HCT116 (cell line): ENCODE measurements around the gene ADIRF. TPM values are rescaled to one million over a fixed set of nuclear protein-coding genes. Genes with fewer than 3 reads are reported as not detected.

Experiments
- ATAC-seq: fragments of 200-7000 bp; cut with Tn5 transposase; 2 replicates; pipeline ENCODE4 v1.9.1; 2020; ENCODE audit warnings: mild to moderate bottlenecking, moderate library complexity
- BruUV-seq: library from RNA; stranded (reverse); fragments of 400-500 nt; replicated peaks from 2 replicates; lab custom pipeline; 2021; lab: Mats Ljungman, UMichigan
- CTCF ChIA-PET: fragments of 300-600 bp; sonication (Branson Sonifier 250); formaldehyde crosslinking; loops from one replicate; lab custom pipeline; 2021; ENCODE audit warnings: antibody characterized with exemption; lab: Charles Lee
- POLR2A ChIA-PET: fragments of 300-600, 350-600 bp; sonication (Branson Sonifier 250); formaldehyde crosslinking; loops from one replicate; lab custom pipeline; 2021; ENCODE audit warnings: antibody characterized with exemption; lab: Charles Lee
- RAD21 ChIA-PET, 2 experiments: fragments of 300-600 bp; sonication (Branson Sonifier 250); formaldehyde crosslinking; loops; one replicate each; lab custom pipeline; 2023; ENCODE audit warnings: low total read pairs in 2 of 2; ENCODE audit not compliant: uncharacterized antibody in 2 of 2, unreplicated experiment in 2 of 2, low non-redundant PET in 1 of 2; lab: Charles Lee
- DNase-seq: peaks from one replicate; pipeline ENCODE4 v3.0.0-alpha.2; 2010; ENCODE audit warnings: low read depth, low spot score
- H2AFZ ChIP-seq: fragments of 200-600 bp; shearing (Covaris generic), sonication (generic); 2 replicates; pipeline ENCODE4 v1.6.1; 2017; ENCODE audit warnings: low read depth, mixed run types, mixed read lengths, antibody characterized with exemption, low read length; ENCODE audit not compliant: poor library complexity, severe bottlenecking
- H3K27ac ChIP-seq: 2 replicates; pipeline ENCODE4 v1.5.1; 2012; ENCODE audit warnings: low read depth, low read length
- H3K27me3 ChIP-seq: fragments of 200-600 bp; sonication (generic); 2 replicates; pipeline ENCODE4 v1.6.1; 2016; ENCODE audit warnings: mixed run types, low read length, mixed read lengths; ENCODE audit not compliant: insufficient read depth
- H3K36me3 ChIP-seq, 2 experiments: fragments of 200-500 bp in 1 of 2; fragments of 200-600 bp in 1 of 2; sonication (Bioruptor generic) in 1 of 2; sonication (generic) in 1 of 2; 2 replicates each; pipeline versions ENCODE4 v1.5.1 to v1.6.1; 2014 to 2016; ENCODE audit warnings: low read length in 2 of 2, inconsistent platforms in 1 of 2, mixed read lengths in 1 of 2, mixed run types in 1 of 2; ENCODE audit not compliant: insufficient read depth in 2 of 2, control insufficient read depth in 1 of 2
- H3K4me1 ChIP-seq, 2 experiments: fragments of 200-600 bp in 1 of 2; sonication (generic) in 1 of 2; 2 replicates each; pipeline versions ENCODE4 v1.5.1 to v1.6.1; 2012 to 2017; ENCODE audit warnings: low read length in 2 of 2, inconsistent platforms in 1 of 2, mild to moderate bottlenecking in 1 of 2, mixed read lengths in 1 of 2, mixed run types in 1 of 2, moderate library complexity in 1 of 2; ENCODE audit not compliant: insufficient read depth in 2 of 2, control insufficient read depth in 1 of 2
- H3K4me2 ChIP-seq: fragments of 200-600 bp; sonication (generic); 2 replicates; pipeline ENCODE4 v1.6.1; 2017; ENCODE audit warnings: mixed run types, low read length, mixed read lengths
- H3K4me3 ChIP-seq, 2 experiments: fragments of 200-600 bp in 1 of 2; sonication (generic) in 1 of 2; replicated peaks in 1 of 2; 2 replicates each; pipeline ENCODE4 v1.5.1; 2011 to 2016; ENCODE audit warnings: low read length in 2 of 2, control low read depth in 1 of 2, low read depth in 1 of 2, mild to moderate bottlenecking in 1 of 2, mixed read lengths in 1 of 2, mixed run types in 1 of 2
- H3K79me2 ChIP-seq: fragments of 200-600 bp; sonication (generic); 2 replicates; pipeline ENCODE4 v1.6.1; 2017; ENCODE audit warnings: mild to moderate bottlenecking, mixed run types, low read length, moderate library complexity, mixed read lengths; ENCODE audit not compliant: insufficient read depth
- H3K9ac ChIP-seq: fragments of 200-600 bp; sonication (generic); 2 replicates; pipeline ENCODE4 v1.6.1; 2016; ENCODE audit warnings: low read length, mixed read lengths
- H3K9me2 ChIP-seq: fragments of 200-600 bp; sonication (generic), shearing (Covaris generic); 2 replicates; pipeline ENCODE4 v1.6.1; 2017; ENCODE audit warnings: mixed run types, mild to moderate bottlenecking, moderate library complexity; ENCODE audit not compliant: insufficient read depth
- H3K9me3 ChIP-seq, 2 experiments: fragments of 200-500 bp in 1 of 2; fragments of 200-600 bp in 1 of 2; sonication (Bioruptor generic) in 1 of 2; sonication (generic) in 1 of 2; 2 replicates each; pipeline ENCODE4 v1.6.1; 2014 to 2017; ENCODE audit warnings: low read length in 2 of 2, mixed read lengths in 2 of 2, inconsistent platforms in 1 of 2, low read depth in 1 of 2, mild to moderate bottlenecking in 1 of 2, mixed run types in 1 of 2, moderate library complexity in 1 of 2; ENCODE audit not compliant: control insufficient read depth in 1 of 2, insufficient read depth in 1 of 2
- H4K20me1 ChIP-seq: fragments of 200-600 bp; sonication (generic), shearing (Covaris generic); 2 replicates; pipeline ENCODE4 v1.6.1; 2017; ENCODE audit warnings: mixed run types, mild to moderate bottlenecking, moderate library complexity; ENCODE audit not compliant: insufficient read depth
- CBX3 ChIP-seq: IDR thresholded peaks from 2 replicates; pipeline ENCODE4 v1.6.1; 2012; ENCODE audit warnings: low read depth
- CEBPB ChIP-seq: IDR thresholded peaks from 2 replicates; pipeline ENCODE4 v1.6.1; 2012; ENCODE audit warnings: low read depth
- ELF1 ChIP-seq: IDR thresholded peaks from 2 replicates; pipeline ENCODE4 v1.6.1; 2012; ENCODE audit warnings: low read depth, borderline replicate concordance
- EZH2 ChIP-seq: fragments of 200-600 bp; sonication (generic); IDR thresholded peaks from 2 replicates; pipeline ENCODE4 v1.6.1; 2017; ENCODE audit warnings: antibody characterized with exemption, mixed run types
- EZH2phosphoT487 ChIP-seq: fragments of 200-600 bp; IDR thresholded peaks from 2 replicates; pipeline ENCODE4 v1.6.1; 2018; ENCODE audit warnings: antibody characterized with exemption, borderline replicate concordance
- FOSL1 ChIP-seq: IDR thresholded peaks from 2 replicates; pipeline ENCODE4 v1.6.1; 2012; ENCODE audit warnings: low read depth
- POLR2AphosphoS5 ChIP-seq: IDR thresholded peaks from 2 replicates; pipeline ENCODE4 v1.6.1; 2011; ENCODE audit warnings: mild to moderate bottlenecking, low read depth, low read length, moderate library complexity
- TCF7L2 ChIP-seq: IDR thresholded peaks from 2 replicates; pipeline ENCODE4 v1.7.0; 2011; ENCODE audit warnings: borderline replicate concordance, inconsistent platforms; ENCODE audit not compliant: insufficient read depth, insufficient read length; ENCODE audit errors: extremely low read depth
- YY1 ChIP-seq: IDR thresholded peaks from 2 replicates; pipeline ENCODE4 v1.6.1; 2011; ENCODE audit warnings: low read length, low read depth, moderate library complexity, mild to moderate bottlenecking; ENCODE audit not compliant: insufficient replicate concordance; ENCODE audit errors: extremely low read depth
- ZFX ChIP-seq: fragments of 450-650 bp; IDR thresholded peaks from 2 replicates; pipeline ENCODE4 v1.6.1; 2017
- ZNF274 ChIP-seq: fragments of 200-500 bp; sonication (Bioruptor generic); IDR thresholded peaks from 2 replicates; pipeline ENCODE4 v1.6.1; 2014; ENCODE audit warnings: mild to moderate bottlenecking, low read depth, low read length, inconsistent platforms
- intact Hi-C: fragments of 100-400 bp; cut with micrococcal nuclease; formaldehyde crosslinking; loops from 2 replicates; pipeline ENCODE4 v1.10.0; 2022
- total RNA-seq: library from RNA; stranded (reverse); gene quantifications from one replicate; pipeline ENCODE4 v1.2.1, GENCODE V29; 2021; ENCODE audit not compliant: unreplicated experiment
- TF ChIP-seq, protein P1 (sequence below): IDR thresholded peaks from 2 replicates; pipeline ENCODE4 v1.6.1; 2012; ENCODE audit warnings: low read depth
- TF ChIP-seq, protein P2 (sequence below): IDR thresholded peaks from 2 replicates; pipeline ENCODE4 v1.6.1; 2012
- TF ChIP-seq, protein P3 (sequence below): IDR thresholded peaks from 2 replicates; pipeline ENCODE4 v1.6.1; 2012

The ADIRF gene
- total RNA-seq, 1 experiment from 2014 or later = 448 TPM

DNA sequence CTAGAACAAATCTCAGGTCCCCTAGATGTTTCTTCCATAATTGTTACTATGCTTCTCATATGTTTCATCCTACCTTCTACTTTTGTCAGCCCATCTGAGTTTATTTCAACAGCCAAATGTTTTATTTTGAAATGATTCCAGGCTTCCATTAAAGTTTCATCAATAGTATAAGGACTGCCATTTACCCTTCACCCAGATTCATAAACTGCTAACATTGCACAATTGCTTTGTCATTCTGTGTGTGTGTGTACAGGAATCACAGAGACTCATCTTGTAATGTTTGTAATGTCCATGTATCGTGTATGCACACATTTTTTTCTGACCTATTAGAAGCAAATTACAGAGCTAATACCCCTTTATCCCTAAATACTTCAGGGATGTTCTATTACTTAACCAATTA is 36.4 kb upstream of the ADIRF start (continued):
- TF ChIP-seq, protein P1, sequence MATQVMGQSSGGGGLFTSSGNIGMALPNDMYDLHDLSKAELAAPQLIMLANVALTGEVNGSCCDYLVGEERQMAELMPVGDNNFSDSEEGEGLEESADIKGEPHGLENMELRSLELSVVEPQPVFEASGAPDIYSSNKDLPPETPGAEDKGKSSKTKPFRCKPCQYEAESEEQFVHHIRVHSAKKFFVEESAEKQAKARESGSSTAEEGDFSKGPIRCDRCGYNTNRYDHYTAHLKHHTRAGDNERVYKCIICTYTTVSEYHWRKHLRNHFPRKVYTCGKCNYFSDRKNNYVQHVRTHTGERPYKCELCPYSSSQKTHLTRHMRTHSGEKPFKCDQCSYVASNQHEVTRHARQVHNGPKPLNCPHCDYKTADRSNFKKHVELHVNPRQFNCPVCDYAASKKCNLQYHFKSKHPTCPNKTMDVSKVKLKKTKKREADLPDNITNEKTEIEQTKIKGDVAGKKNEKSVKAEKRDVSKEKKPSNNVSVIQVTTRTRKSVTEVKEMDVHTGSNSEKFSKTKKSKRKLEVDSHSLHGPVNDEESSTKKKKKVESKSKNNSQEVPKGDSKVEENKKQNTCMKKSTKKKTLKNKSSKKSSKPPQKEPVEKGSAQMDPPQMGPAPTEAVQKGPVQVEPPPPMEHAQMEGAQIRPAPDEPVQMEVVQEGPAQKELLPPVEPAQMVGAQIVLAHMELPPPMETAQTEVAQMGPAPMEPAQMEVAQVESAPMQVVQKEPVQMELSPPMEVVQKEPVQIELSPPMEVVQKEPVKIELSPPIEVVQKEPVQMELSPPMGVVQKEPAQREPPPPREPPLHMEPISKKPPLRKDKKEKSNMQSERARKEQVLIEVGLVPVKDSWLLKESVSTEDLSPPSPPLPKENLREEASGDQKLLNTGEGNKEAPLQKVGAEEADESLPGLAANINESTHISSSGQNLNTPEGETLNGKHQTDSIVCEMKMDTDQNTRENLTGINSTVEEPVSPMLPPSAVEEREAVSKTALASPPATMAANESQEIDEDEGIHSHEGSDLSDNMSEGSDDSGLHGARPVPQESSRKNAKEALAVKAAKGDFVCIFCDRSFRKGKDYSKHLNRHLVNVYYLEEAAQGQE = no peak
- no peak for TF ChIP-seq ZNF274
- TF ChIP-seq POLR2AphosphoS5 = no peak
- TF ChIP-seq, protein P2, sequence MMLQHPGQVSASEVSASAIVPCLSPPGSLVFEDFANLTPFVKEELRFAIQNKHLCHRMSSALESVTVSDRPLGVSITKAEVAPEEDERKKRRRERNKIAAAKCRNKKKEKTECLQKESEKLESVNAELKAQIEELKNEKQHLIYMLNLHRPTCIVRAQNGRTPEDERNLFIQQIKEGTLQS = no peak
- no peak for TF ChIP-seq TCF7L2
- TF ChIP-seq FOSL1 = no peak
- TF ChIP-seq EZH2 = no peak

DNA sequence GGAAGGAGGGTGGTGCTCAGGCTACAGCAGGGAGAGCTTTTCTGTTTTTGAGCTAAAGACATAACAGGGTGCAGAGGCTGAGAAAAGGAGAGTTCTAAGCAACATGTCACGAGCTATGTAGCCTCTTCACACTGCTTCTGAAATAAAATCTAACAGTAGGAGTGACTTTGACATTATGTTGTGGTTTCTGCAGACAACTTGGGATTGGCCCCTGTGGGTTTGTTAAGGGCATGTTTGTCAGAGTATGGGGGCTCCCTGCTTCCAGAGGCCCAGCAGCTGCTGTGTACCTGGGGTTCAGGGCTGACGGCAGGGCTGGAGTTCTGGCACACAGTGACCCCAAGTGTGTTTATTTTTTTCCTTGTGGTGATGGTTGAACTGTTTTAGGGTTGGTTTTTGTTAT is 35.6 kb upstream of the ADIRF start:
- Histone ChIP-seq H3K27me3 (no peaks in the 10 kb centered on the region), H3K36me3 (no peaks in the 10 kb centered on the region), H3K79me2 (no peaks in the 10 kb centered on the region), H3K9ac (no peak overlapping the region), H3K4me2 (no peak overlapping the region), H2AFZ (no peak overlapping the region), H3K4me1 (no peaks in the 10 kb centered on the region; a peak in 1 of 4 replicates), H3K9me2 (no peaks in the 10 kb centered on the region), H3K9me3 (no peaks in the 10 kb centered on the region), H3K4me3 (no peak overlapping the region), H3K27ac (no peak overlapping the region), H4K20me1 (no peaks in the 10 kb centered on the region)
- ChIA-PET RAD21 (no interaction called here), CTCF (no interaction called here), POLR2A (no interaction called here)
- ATAC-seq (no peak), DNase-seq (no peak)
- TF ChIP-seq CEBPB (no peak), ZFX (no peak), POLR2AphosphoS5 (no peak), ELF1 (no peak), EZH2phosphoT487 (no peak), EZH2 (no peak), YY1 (no peak), CBX3 (no peak)
- TF ChIP-seq, protein P1 = no peak
- TF ChIP-seq, protein P3, sequence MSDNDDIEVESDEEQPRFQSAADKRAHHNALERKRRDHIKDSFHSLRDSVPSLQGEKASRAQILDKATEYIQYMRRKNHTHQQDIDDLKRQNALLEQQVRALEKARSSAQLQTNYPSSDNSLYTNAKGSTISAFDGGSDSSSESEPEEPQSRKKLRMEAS = no peak
- TF ChIP-seq, protein P2 = no peak
- BruUV-seq = no TSS peak
- intact Hi-C loops = no loop called here
